ENCODE results near the gene KIF12.

KIF12 gene

DNA sequence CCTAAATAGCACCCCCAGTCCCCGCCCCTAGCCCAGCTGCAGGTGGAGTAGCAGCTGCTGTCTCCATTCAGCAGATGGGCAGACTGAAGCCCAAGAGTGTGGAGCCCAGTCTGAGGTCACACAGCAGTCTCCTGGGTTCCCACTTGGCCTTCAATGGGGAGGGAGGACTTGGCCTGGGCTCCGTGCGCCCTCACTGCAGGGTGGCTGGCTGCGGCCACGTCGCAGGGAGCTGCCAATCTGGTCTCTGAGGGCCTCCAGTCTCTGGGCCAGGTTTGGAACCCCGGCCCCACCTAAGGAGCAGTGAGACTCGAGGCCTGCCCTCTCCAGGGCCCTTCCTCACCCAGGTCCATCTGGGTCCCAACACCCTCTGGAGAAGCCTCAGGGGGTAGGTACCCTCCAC, 7.4 kb downstream of the KIF12 start:
- TF ChIP-seq, protein P1, sequence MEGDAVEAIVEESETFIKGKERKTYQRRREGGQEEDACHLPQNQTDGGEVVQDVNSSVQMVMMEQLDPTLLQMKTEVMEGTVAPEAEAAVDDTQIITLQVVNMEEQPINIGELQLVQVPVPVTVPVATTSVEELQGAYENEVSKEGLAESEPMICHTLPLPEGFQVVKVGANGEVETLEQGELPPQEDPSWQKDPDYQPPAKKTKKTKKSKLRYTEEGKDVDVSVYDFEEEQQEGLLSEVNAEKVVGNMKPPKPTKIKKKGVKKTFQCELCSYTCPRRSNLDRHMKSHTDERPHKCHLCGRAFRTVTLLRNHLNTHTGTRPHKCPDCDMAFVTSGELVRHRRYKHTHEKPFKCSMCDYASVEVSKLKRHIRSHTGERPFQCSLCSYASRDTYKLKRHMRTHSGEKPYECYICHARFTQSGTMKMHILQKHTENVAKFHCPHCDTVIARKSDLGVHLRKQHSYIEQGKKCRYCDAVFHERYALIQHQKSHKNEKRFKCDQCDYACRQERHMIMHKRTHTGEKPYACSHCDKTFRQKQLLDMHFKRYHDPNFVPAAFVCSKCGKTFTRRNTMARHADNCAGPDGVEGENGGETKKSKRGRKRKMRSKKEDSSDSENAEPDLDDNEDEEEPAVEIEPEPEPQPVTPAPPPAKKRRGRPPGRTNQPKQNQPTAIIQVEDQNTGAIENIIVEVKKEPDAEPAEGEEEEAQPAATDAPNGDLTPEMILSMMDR (IDR thresholded peaks at IDR 0.05; ENCODE audit: low read depth, low read length) = no peak
- in situ Hi-C loops (cut with HindIII; ENCODE audit: low sequenced_read_pairs) = no loop called here
- no peak for DNase-seq (ENCODE audit: low read depth, low spot score)
- no peak overlapping the region for H3K4me3 ChIP-seq (ENCODE audit: low read depth, low read length)

DNA sequence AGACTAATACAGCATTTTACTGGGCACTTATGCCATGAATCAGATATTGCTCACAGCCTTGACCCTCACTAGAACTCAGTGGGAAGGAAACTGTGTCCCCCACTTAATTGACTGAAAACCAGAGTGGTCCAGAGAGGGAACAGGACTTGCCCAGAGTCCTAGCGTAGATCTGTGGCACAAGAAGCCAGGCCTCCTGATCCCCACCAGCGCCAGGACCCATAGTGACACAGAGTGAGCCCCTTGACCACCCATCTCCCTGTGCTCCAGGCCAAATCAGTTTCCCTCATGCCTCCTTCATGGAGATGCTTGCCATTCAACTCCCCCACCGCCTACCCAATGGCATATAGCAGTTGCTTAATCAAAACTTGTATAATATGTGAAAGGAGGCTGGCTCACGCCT, 8.3 kb downstream of the KIF12 start:
- DNase-seq (ENCODE audit: low read depth, low spot score) = no peak
- TF ChIP-seq, protein P1 (IDR thresholded peaks at IDR 0.05; ENCODE audit: low read depth, low read length) = no peak
- in situ Hi-C loops (cut with HindIII; ENCODE audit: low sequenced_read_pairs) = no loop called here
- no peak overlapping the region for H3K4me3 ChIP-seq (ENCODE audit: low read depth, low read length)

DNA sequence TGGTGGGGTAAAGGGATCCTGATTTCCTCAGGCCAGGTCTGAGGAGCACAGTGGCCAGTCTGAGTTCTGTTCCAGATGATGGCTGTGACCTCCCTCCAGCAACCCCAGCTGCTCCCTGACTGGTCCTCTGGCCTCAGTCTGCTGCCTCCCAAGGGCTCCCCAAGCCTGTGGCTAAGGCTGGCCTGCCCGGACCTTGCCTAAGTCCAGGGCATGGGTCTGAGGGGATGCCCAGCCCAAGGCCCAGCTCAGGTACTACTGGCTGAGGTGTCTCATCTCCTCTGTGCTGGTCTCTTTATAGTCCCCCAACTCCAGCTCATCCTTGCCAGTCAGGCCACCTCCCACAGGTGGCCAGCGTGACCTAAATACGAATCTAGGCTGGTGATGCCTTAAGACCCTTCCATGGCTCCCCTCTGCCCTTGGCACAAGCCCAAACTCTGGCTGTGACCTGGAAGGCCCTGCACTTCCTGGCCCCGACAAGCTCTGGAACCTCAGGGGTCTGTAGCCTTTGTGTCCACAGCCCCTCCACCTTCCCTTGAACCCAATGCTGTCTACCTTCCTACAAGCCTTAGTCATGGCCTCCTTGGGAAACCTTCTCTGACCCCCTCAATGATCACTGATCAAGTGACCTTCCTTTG, 9.8 kb downstream of the KIF12 start:
- no peak for DNase-seq (ENCODE audit: low read depth, low spot score)
- in situ Hi-C loops (cut with HindIII; ENCODE audit: low sequenced_read_pairs) = no loop called here
- no peak overlapping the region for H3K4me3 ChIP-seq (ENCODE audit: low read depth, low read length)

DNA sequence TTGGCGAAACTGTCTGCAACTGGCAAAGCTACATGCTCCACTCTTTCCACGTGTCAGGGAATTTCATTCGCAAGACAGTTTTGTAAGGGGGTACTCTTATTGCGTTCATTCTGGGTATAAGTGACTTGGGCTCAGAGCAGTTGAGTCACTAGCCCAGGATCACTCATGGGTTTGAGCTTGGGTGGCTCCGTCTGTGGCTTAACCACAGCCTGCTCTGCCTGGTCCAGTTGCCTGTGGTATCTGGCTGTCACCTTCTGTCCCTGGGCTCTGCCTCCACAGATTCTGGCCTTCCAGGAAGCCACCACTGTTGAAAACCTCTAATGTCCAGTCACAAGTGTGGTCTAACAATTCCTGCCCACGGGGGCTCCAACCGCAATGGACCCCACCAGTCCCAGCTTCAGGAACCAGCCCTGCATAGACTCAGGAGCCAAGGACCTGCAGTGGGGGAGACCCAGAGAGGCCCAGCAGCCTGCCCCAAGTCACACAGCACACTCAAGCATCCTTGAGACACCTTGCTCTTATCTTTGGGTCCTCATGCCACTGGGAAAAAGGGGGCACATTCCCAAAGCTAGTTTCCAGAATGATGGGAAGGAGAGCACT, 10.4 kb downstream of the KIF12 start:
- no peak overlapping the region for H3K4me3 ChIP-seq (ENCODE audit: low read depth, low read length)
- TF ChIP-seq, protein P1 (IDR thresholded peaks at IDR 0.05; ENCODE audit: low read depth, low read length) = no peak
- no peak for DNase-seq (ENCODE audit: low read depth, low spot score)
- in situ Hi-C loops (cut with HindIII; ENCODE audit: low sequenced_read_pairs) = no loop called here

More for the DNA sequence above, 9.8 kb downstream of the KIF12 start:
- TF ChIP-seq, protein P1 (IDR thresholded peaks at IDR 0.05; ENCODE audit: low read depth, low read length) = no peak

DNA sequence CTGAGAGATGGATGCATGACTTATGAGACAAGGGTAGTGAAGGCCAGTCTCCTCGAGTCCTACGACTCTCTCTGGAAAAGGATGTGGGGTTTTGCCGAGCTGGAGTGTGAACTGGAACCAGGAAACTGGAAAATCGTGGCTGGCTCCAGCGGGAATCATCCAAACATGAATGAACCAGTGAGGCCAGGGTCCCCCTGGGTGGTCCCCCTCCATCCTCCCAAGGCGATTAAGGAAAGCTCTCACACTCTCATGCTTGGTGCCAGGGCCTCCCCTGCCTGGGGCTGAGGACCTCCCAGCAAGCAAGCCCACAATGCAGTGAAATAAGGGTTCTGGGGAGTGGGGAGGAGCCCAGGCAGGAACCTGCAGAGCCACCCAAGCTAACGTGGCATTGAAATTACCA, 11.4 kb downstream of the KIF12 start:
- in situ Hi-C loops (cut with HindIII; ENCODE audit: low sequenced_read_pairs) = no loop called here
- TF ChIP-seq, protein P1 (IDR thresholded peaks at IDR 0.05; ENCODE audit: low read depth, low read length) = no peak

DNA sequence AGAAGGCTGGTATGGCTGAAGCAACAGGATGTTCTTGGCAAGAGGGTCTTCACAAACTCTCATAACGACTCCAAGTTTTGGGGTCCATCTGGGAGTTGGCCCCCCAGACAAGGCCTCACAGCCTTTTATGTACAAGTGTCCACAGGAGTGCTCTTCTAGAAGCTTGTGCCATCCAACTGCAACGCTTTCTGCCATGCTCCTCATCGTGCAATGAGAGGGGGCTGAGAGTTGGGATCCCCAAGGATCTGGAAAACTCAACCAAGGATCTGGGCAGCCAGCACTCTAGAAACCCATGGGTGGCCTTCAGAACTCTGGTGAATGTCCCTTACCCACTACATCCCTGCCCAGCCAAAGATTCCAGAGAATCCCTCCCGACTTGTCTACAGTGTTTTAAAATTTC, 12.5 kb downstream of the KIF12 start:
- no peak overlapping the region for H3K4me3 ChIP-seq (ENCODE audit: low read depth, low read length)
- in situ Hi-C loops (cut with HindIII; ENCODE audit: low sequenced_read_pairs) = no loop called here
- TF ChIP-seq, protein P1 (IDR thresholded peaks at IDR 0.05; ENCODE audit: low read depth, low read length) = no peak
- DNase-seq (ENCODE audit: low read depth, low spot score) = no peak

More for the DNA sequence above, 11.4 kb downstream of the KIF12 start:
- no peak overlapping the region for H3K4me3 ChIP-seq (ENCODE audit: low read depth, low read length)
- DNase-seq (ENCODE audit: low read depth, low spot score) = no peak

All from astrocyte of the spinal cord (primary cell).